ENCODE results near the gene ZNF692.

Gene ZNF692

GRCh38 chr1:248873993-248874533, 15.2 kb upstream of the ZNF692 start:
- DNase-seq, result no peak

GRCh38 chr1:248873409-248873992, 14.6 kb upstream of the ZNF692 start:
- peak; percentile 27 for DNase-seq

GRCh38 chr1:248872752-248873408, 14.0 kb upstream of the ZNF692 start:
- no peak for DNase-seq

GRCh38 chr1:248871837-248872401, 13.0 kb upstream of the ZNF692 start:
- no peak for DNase-seq

GRCh38 chr1:248862998-248863881, 4.4 kb upstream of the ZNF692 start:
- DNase-seq, result peak; percentile 13

DNA sequence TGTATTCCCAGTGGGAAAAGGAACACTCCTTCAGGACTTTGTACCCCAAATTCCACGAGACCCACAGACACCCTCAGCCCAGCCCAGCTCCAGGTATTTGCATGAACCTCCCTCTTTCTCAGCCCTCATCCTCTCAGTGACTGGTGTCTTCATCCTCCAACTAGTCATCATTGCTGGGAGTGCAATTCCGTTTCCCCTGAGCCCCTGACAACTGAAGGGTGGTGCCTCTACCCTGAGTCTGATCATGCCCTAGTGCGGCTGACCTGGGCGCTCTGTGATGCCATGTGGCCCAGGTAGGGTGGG, 3.8 kb upstream of the ZNF692 start:
- DNase-seq, result no peak

- no peak for DNase-seq
Measured at GRCh38 chr1:248861616-248862015, 2.7 kb upstream of the ZNF692 start.

GRCh38 chr1:248860007-248860406, 1.1 kb upstream of the ZNF692 start:
- no peak for DNase-seq

DNA sequence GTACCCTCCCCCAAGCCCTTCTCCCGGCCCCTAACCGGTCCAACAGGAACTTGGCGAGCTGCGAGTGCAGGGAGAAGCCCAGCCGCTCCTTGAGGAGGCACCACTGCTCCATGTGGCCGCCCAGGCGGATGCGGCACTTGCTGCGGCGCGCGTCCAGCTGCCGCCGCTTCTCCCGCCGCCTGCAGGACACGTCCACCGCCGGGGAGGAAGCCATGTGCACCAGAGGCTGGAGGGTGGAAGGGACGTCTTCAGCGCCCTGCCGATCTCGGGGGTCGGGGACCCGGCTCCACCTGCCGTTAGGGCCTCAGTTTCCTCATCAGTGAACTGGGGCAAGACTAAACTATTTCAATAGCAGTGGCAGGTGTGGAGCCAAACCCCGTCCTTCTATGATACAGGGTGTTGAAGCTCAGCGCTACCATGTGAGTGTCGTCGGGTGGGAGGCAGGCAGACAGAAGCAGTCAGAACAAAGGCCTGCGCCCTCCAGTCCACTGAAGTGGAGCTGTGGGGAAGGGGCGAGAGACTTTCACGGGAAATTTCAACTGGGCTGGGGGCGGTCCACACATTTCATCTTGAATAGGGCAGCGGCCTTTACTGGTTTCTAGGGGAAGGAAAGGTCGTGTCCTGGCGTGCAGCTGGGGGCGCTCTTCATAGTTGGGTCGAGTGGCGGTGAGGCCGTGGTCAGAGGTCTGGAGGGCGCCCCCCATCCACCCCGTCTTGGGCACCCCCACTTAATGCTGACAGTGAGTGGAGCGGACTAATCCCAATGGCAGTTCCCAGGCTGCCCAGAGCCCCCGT, 592 bp downstream of the ZNF692 start:
- no peak for DNase-seq

- DNase-seq, result no peak
Measured at GRCh38 chr1:248857749-248858095, 1.2 kb downstream of the ZNF692 start.

GRCh38 chr1:248857201-248857600, 1.7 kb downstream of the ZNF692 start:
- no peak for DNase-seq

DNA sequence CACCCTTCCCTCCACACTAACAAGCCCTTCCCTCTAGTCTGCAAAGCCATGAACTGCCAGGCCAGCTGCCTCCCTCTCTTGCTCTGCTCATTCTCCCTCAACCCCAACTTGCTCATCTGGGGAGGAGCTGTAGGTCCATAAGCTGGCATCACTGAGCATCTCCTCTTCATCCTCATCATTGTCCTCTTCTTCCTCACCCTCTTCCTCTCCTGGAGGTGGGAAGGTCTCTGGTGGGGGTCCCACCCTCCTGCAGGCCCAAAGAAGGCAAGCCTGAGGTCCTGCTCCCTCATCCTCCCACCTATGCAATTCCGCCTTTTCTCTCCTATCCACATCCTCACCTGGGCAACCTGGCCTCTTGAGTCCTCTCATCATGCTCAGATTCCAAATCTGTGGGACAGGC, 2.7 kb downstream of the ZNF692 start:
- DNase-seq, result no peak

GRCh38 chr1:248855580-248855979, 3.3 kb downstream of the ZNF692 start:
- no peak for DNase-seq

DNA sequence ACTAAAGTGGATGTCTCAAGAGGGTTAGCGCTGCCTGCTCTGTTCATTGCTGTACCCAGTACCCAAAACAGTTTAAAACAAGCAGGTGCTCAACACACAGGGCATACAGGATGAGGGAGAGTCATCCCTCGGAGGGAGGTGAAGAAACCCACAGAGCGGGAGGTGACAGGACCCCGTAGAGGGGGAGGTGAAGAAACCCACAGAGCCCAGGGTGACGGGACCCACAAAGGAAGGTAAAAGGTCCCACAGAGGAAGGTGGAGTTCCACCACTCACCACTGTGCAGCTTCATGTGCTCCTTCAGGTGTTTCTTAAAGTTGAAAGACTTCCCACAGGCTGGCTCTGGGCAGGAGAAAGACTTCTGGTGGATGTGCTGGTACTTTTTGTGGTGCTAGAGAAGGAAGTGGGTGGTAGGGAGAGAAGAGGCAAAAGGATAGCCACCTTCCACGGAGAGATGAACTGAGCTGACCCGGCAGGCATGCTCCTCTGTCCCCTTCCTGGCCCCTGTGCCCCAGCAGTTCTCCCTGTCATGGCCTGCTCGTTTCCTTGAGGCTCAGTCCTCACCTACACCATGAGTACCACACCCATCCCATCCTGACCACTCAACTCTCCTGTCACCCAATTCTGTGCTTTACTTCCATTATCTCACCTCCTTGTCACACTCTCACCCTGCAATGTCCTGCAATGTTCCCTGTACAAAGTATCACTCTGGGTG, 5.1 kb downstream of the ZNF692 start:
- DNase-seq, result no peak

- DNase-seq, result no peak
Measured at GRCh38 chr1:248852481-248853405, 6.1 kb downstream of the ZNF692 start.

DNA sequence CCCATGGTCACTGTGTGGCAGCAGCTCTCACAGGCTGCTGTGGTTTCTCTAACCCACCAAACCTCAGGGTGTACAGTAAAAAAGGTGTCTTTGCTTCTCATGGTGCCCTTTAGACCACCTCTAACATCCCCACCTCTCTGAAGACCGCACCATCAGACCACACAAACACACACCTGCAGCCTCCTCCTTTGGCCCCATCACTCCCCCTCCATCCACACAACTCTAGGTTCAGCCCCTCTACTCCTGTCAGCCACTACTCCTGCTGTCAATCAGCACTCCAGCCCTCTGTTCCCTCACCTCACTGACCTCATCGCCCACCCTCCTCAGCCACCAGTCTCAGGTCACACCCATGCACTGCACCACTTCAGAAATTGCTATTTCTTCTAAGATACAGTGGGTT, 7.5 kb downstream of the ZNF692 start:
- no peak for DNase-seq

- no peak for DNase-seq
Measured at GRCh38 chr1:248850536-248851251, 8.2 kb downstream of the ZNF692 start.

GRCh38 chr1:248850124-248850523, 8.8 kb downstream of the ZNF692 start:
- DNase-seq, result no peak

DNA sequence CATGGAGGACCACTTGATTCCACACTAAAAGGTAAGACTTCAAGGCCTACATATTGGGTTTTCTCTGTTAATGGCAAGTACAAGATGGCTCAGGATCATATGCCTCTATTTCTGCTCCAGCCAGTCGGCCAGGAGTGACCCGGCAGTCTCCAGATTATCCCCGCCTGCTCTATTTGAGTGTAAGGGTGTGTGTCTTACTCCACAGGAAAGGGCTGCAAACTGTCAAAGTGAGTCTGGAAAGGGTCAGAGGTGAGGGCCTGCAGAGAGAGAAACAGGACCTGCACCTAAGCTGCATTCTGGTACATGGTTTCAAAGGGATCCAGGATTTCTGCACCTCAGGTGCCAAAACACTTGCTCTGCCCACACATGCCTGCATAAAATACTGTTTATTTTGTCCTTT, 9.2 kb downstream of the ZNF692 start:
- DNase-seq, result no peak

DNA sequence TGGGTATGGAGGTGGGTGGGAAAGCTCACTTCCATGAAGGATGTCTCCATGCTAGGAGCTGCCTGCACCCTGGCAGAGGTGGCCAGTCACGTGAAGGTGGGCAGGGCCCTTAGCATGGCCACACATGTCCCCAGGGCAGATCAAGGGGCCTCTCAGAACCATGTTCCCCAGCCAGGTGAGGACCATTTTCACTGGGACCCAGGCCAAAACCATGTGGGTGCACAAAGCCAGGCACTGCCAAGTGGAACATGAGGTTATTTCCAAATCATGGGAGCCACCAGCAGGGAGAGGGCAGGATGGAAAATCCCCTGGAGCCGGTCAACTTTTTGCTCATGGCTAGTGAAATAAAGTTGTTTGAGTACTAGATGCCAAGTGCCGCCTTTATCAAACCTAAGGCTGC, 9.7 kb downstream of the ZNF692 start:
- DNase-seq, result no peak
